HS-5 (cell line): ENCODE measurements around the gene SH3PXD2B.
"Not testable (repeated sequence)": the region's sequence is repeated elsewhere in the genome, so short reads cannot be mapped to it uniquely, and the experiment has no call there.

Experiments
- DNase-seq: peaks from one replicate; pipeline ENCODE4 v3.0.0-alpha.2; 2012; ENCODE audit warnings: low read depth

The SH3PXD2B gene

GRCh38 chr5:172485511-172486202 lies 31.3 kb upstream of the SH3PXD2B start:
- no peak for DNase-seq

GRCh38 chr5:172484664-172485063 lies 30.3 kb upstream of the SH3PXD2B start:
- DNase-seq = no peak

- no peak for DNase-seq
These were observed 28.1 kb upstream of the SH3PXD2B start for GRCh38 chr5:172482156-172483020.

GRCh38 chr5:172481011-172481800 lies 26.9 kb upstream of the SH3PXD2B start:
- no peak for DNase-seq

GRCh38 chr5:172479784-172480115 lies 25.4 kb upstream of the SH3PXD2B start:
- no peak for DNase-seq

- DNase-seq = peak; percentile 56
These were observed 24.9 kb upstream of the SH3PXD2B start for GRCh38 chr5:172479034-172479783.

GRCh38 chr5:172478695-172479033 lies 24.3 kb upstream of the SH3PXD2B start:
- DNase-seq = not testable (repeated sequence)

- DNase-seq = no peak
These were observed 23.9 kb upstream of the SH3PXD2B start for GRCh38 chr5:172478256-172478655.

- DNase-seq = no peak
These were observed 23.1 kb upstream of the SH3PXD2B start for GRCh38 chr5:172477466-172477865.

GRCh38 chr5:172474293-172474692 lies 20.0 kb upstream of the SH3PXD2B start:
- no peak for DNase-seq

- DNase-seq = no peak
These were observed 19.1 kb upstream of the SH3PXD2B start for GRCh38 chr5:172473427-172473826.

GRCh38 chr5:172469697-172470096 lies 15.4 kb upstream of the SH3PXD2B start:
- no peak for DNase-seq

- DNase-seq = no peak
These were observed 11.7 kb upstream of the SH3PXD2B start for GRCh38 chr5:172466062-172466461.

- no peak for DNase-seq
These were observed 8.7 kb upstream of the SH3PXD2B start for GRCh38 chr5:172463031-172463430.

- no peak for DNase-seq
These were observed 5.4 kb upstream of the SH3PXD2B start for GRCh38 chr5:172459783-172460165.

- no peak for DNase-seq
These were observed 4.9 kb upstream of the SH3PXD2B start for GRCh38 chr5:172458976-172459782.

GRCh38 chr5:172456076-172456722 lies 1.9 kb upstream of the SH3PXD2B start:
- DNase-seq = no peak

- peak; percentile 58 for DNase-seq
These were observed 1.3 kb upstream of the SH3PXD2B start for GRCh38 chr5:172455511-172456061.

GRCh38 chr5:172455087-172455381 lies 709 bp upstream of the SH3PXD2B start:
- no peak for DNase-seq

- DNase-seq = no peak
These were observed 353 bp downstream of the SH3PXD2B start for GRCh38 chr5:172453986-172454357.
